Measurements from ENCODE around the gene ENO1. TPM values are rescaled to one million over a fixed set of nuclear protein-coding genes. Genes with fewer than 3 reads are reported as not detected.
A peak's percentile ranks its signal among the peaks of the same experiment; 100 is the strongest.
"Not testable (repeated sequence)": the region's sequence is repeated elsewhere in the genome, so short reads cannot be mapped to it uniquely, and the experiment has no call there.

Gene ENO1
- total RNA-seq, 2 donors from 2014 or later = 1,803 to 1,841 TPM

DNA sequence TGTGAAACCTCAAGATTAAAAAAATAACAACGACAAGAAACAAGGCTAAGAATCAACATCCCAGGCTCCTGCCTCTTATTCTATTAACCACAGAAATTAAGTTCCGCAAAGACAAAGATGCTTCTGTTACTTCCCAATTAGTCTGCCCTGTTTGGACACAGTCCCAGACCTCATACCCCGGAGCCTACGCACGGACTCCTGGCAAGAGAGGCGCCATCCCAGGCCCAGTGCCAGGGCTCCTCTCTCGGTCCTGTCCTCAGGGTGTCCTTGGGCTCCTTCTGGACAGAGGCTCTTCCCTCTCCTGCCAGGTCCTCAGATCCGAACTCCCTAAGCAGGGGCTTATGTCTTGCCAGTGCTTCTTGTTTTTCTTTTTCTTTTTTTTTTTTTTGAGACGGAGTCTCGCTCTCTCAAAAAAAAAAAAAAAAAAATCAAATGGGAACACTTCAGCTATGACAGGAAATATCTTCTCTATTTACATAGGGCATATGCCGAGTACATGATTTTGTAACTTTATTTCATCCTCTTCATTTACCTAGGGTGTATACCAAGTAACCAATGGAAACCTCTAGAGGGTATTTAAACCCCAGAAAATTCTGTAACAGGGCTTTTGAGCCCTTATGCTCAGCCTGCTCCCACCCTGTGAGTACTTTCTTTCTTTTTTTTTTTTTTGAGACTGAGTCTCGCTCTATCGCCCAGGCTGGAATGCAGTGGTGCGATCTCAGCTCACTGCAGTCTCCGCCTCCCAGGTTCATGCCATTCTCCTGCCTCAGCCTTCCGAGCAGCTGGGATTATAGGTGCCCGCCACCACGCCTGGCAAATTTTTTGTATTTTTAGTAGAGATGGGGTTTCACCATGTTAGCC lies 11.7 kb upstream of the ENO1 start:
- no peak for ATAC-seq (replicated peaks in 1 of 2)

DNA sequence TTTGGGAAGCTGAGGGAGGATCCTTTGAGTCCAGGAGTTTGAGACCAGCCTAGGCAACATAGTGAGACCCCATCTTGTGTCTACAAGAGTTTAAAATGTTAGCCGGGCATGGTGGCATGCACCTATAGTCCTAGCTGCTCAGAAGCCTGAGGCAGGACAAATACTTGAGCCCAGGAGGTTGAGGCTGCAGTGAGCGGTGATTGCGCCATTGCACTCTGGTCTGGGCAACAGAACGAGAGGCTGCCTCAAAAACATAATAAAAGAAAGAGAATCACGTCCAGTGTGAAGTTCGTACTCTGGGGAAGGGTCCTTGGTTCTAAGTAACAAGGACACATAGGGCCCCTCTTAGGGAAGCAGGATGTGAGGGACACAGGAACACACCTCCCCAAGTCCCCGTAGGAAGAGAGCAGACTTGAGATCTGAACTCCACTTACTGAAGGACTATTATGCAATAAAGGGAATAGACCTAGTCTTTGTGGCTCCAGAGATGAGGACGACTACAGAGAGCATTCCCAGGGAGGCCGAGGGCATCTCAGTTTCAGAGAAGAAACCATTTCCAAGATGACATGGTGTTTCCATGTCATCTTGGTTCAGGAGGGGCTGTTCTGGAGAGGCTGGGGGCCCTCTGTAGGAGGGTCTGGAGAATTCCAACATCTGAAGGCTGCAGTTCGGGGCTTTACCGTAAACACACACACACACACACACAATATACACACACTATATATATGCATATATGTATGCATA lies 10.8 kb upstream of the ENO1 start:
- no peak for DNase-seq
- no peak for ATAC-seq (replicated peaks in 1 of 2)
- no peaks in the 10 kb centered on the region for H3K36me3 Mint-ChIP-seq (ENCODE audit: insufficient read depth in 2 of 2)
- no peaks in the 10 kb centered on the region for H3K27me3 Mint-ChIP-seq (ENCODE audit: low read depth)
- H3K4me3 Mint-ChIP-seq = no peak overlapping the region
- no peak overlapping the region for H3K27ac Mint-ChIP-seq
- H3K4me1 Mint-ChIP-seq (ENCODE audit: low read depth) = peaks cover 5% of the 10 kb centered on the region
- H3K9me3 Mint-ChIP-seq = no peaks in the 10 kb centered on the region

More for the DNA sequence above, 11.7 kb upstream of the ENO1 start:
- Mint-ChIP-seq H3K4me1 (ENCODE audit: low read depth) (peaks cover 11% of the 10 kb centered on the region), H3K36me3 (ENCODE audit: insufficient read depth in 2 of 2) (no peaks in the 10 kb centered on the region), H3K27me3 (ENCODE audit: low read depth) (no peaks in the 10 kb centered on the region), H3K4me3 (no peak overlapping the region), H3K9me3 (no peaks in the 10 kb centered on the region), H3K27ac (no peak overlapping the region)
- no peak for DNase-seq

DNA sequence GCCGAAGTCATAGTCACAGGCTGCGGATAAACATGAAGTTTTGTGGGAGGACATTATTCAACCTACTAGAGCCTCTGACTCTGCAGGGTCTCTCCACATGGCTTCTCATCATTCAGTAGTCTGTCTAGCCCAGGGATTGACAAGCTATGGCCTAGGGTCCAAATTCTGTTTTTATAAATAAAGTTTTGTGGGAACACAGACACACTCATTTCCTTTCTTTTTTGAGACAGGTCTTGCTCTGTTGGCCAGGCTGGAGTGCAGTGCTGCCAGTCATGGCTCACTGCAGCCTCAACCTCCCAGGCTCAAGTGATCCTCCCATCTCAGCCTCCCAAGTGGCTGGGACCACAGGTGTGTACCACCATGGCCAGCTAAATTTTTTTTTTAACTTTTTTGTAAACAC lies 8.1 kb upstream of the ENO1 start:
- Mint-ChIP-seq H3K27me3 (ENCODE audit: low read depth) (no peaks in the 10 kb centered on the region), H3K4me1 (ENCODE audit: low read depth) (no peaks in the 10 kb centered on the region), H3K27ac (no peak overlapping the region), H3K9me3 (no peaks in the 10 kb centered on the region), H3K4me3 (no peak overlapping the region), H3K36me3 (ENCODE audit: insufficient read depth in 2 of 2) (no peaks in the 10 kb centered on the region)
- DNase-seq (no peak), ATAC-seq (replicated peaks in 1 of 2) (no peak)

DNA sequence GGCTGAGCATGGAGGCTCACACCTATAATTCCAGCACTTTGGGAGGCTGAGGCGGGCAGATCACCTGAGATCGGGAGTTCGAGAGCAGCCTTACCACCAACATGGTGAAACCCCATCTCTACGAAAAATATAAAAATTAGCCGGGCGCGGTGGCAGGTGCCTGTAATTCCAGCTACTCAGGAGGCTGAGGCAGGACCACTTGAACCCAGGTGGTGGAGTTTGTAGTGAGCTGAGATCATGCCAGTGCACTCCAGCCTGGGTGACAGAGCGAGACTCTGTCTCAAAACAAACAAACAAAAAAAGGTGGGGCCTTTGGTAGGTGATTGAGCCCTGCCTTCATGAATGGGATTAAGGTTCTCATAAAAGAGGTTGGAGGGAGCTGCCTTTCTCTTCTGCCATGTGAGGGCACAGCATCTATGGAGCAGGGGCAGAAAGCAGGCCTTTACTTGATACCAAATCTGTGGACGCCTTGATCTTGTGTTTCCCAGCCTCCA lies 7.6 kb upstream of the ENO1 start:
- not testable (repeated sequence) for H3K4me1 Mint-ChIP-seq (ENCODE audit: low read depth); H3K36me3 Mint-ChIP-seq (ENCODE audit: insufficient read depth in 2 of 2); H3K9me3 Mint-ChIP-seq; DNase-seq; H3K27me3 Mint-ChIP-seq (ENCODE audit: low read depth); ATAC-seq (replicated peaks in 1 of 2); H3K27ac Mint-ChIP-seq; H3K4me3 Mint-ChIP-seq

DNA sequence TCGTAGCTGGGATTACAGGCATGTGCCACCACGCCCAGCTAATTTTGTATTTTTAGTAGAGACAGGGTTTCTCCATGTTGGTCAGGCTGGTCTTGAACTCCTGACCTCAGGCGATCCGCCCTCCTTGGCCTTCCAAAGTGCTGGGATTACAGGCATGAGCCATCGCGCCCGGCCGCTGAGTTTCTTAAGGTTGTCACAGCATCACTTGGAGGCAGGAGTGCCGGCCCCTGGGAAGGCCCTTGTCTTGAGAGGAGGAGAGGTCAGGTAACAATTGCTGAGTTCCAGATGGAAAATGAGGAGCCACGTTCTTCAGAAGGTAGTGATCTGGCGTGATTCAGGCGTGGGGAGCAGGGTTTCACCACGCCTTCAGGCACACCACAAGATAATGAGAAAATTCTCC lies 5.6 kb upstream of the ENO1 start:
- H3K36me3 Mint-ChIP-seq (ENCODE audit: insufficient read depth in 2 of 2); H3K27me3 Mint-ChIP-seq (ENCODE audit: low read depth); H3K27ac Mint-ChIP-seq; H3K9me3 Mint-ChIP-seq; DNase-seq; H3K4me3 Mint-ChIP-seq; ATAC-seq (replicated peaks in 1 of 2): not testable (repeated sequence)
- peaks cover 24% of the 10 kb centered on the region for H3K4me1 Mint-ChIP-seq (ENCODE audit: low read depth)

DNA sequence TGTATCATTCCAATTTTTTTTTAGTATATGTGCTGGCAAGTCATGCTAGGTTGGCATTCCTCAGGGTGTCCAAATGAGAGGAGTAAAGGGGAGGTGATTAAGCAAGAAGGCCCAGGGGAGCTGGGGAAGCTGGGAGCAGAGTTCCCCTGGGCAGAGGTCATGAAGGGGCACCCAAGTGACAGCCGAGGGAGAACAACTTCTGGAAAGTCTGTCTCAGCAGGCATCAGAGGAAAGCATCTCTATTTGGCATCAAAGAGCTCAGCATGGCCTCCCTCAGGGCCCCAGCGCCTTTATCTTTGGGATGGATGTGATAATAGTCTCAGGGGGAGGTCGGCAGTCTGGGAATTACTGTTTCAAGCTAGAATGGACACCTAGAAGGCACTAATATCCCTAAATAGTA lies 5.0 kb upstream of the ENO1 start:
- ATAC-seq (replicated peaks in 1 of 2) = no peak
- Mint-ChIP-seq H3K27me3 (ENCODE audit: low read depth) (no peaks in the 10 kb centered on the region), H3K27ac (no peak overlapping the region), H3K4me3 (no peak overlapping the region), H3K4me1 (ENCODE audit: low read depth) (peaks cover 24% of the 10 kb centered on the region), H3K9me3 (no peaks in the 10 kb centered on the region), H3K36me3 (ENCODE audit: insufficient read depth in 2 of 2) (peaks cover 0 to 4% of the 10 kb centered on the region in 2 donors)
- no peak for DNase-seq

DNA sequence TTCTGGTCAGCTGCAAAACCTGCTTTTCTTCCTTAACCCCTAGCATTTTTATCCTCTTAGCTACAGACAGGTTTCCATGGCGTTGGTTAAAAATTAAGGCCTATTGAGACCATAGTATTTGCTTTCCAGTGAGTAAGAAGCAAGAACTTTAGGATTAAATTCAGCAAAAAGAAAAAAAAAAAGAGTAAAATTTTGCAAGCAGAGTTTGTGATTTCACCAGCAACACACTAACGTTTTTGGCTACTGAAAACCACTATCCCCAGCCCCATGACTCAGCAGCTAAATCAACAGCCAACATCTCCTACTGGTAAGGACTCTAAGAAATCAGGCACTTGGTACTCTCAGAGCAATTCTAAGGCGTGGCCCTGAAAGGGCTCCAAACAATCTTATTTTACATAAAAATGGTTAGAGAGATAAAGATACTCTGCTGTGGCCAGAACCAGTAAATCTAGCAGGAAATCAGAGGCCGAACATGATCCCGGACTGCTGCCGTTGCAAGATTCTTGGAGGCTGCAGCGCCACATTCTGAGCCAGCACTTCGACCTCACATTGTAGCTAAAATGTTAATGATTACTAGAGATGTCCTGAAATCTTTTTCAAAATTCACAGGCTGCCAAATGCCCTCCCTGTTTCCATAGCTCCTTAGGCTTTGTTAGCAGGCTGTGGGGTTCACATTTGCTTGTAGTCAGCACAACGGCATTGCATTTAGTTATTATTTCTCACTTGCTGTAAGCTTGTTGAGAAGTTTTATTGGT lies 1.6 kb upstream of the ENO1 start:
- Mint-ChIP-seq H3K9me3 (no peaks in the 10 kb centered on the region), H3K36me3 (ENCODE audit: insufficient read depth in 2 of 2) (peaks cover 15 to 25% of the 10 kb centered on the region in 2 donors), H3K27ac (peak overlapping the region; percentile 100), H3K4me1 (ENCODE audit: low read depth) (peaks cover 36% of the 10 kb centered on the region), H3K27me3 (ENCODE audit: low read depth) (no peaks in the 10 kb centered on the region), H3K4me3 (peak overlapping the region; percentile 82 to 91)
- DNase-seq (peak; percentile 56 to 66), ATAC-seq (replicated peaks in 1 of 2) (no peak)

DNA sequence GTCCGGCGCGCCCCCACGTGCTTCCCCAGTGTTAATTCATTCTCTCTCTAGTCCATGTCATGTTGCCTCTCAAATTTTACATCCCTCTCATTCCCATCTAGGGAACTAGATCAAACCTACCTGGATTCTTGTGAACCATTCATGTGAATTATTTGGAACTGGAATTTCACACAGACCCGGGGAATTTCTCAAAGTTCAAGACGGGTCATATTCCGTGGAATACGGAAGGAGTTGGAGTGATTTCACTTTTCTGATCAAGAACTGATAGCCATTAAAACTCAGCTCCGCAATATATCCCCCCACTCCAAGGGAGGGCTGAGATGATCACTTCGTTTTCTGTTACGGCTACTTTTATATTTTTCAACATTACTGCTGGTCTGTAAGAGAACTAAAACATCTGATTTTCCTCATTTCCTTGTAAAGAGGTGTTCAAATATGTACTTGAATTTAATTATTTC lies 1.0 kb upstream of the ENO1 start:
- Mint-ChIP-seq H3K36me3 (ENCODE audit: insufficient read depth in 2 of 2) (peaks cover 19 to 31% of the 10 kb centered on the region in 2 donors), H3K4me1 (ENCODE audit: low read depth) (peaks cover 42% of the 10 kb centered on the region), H3K4me3 (peak overlapping the region; percentile 82 to 91), H3K9me3 (no peaks in the 10 kb centered on the region), H3K27ac (peak overlapping the region; percentile 100), H3K27me3 (ENCODE audit: low read depth) (no peaks in the 10 kb centered on the region)
- ATAC-seq (replicated peaks in 1 of 2) (no peak), DNase-seq (no peak)

DNA sequence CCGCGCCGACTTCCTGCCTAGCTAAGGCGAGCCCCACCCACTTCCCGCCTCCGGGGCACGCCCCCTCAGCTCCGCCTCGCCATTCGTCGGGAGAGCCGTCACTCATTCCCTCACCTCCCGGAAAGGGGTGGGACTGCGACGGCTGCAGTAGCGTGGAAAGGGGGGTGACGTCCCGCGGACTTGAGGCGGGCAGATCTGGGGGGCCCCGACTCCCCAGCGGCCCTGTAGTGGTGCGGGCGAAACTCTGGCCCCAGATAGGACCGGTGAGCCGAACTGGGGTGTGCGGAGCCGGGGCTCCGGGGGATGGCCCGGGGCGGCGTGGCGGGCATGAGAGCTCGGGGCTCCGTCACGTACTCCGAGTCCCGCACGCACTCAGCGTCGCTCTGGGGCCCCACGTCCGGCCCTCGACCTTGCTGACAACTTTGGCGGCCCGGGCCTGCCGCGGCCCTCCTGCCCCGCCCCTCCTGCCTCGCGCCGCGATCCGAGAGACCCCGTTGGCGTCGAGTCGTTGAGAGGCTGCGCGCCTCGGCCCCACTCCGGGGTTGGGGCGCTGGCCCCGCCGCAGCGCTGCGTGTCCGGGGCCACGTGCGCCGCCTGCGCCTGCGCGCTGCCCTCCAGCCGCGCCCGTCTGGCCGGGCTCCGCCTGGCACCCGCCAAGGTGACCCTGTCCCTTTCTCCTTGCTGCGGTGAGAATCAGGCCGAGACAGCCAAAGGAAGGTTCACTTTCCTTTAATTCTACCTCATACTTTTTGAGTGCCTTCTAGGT lies 395 bp upstream of the ENO1 start:
- Mint-ChIP-seq H3K36me3 (ENCODE audit: insufficient read depth in 2 of 2) (peaks cover 21 to 35% of the 10 kb centered on the region in 2 donors), H3K27me3 (ENCODE audit: low read depth) (no peaks in the 10 kb centered on the region), H3K4me3 (peak overlapping the region; percentile 82 to 91), H3K4me1 (ENCODE audit: low read depth) (peaks cover 48% of the 10 kb centered on the region), H3K9me3 (no peaks in the 10 kb centered on the region), H3K27ac (peak overlapping the region; percentile 100)
- DNase-seq (peak; percentile 99 to 100), ATAC-seq (replicated peaks in 1 of 2) (peak; percentile 75)

DNA sequence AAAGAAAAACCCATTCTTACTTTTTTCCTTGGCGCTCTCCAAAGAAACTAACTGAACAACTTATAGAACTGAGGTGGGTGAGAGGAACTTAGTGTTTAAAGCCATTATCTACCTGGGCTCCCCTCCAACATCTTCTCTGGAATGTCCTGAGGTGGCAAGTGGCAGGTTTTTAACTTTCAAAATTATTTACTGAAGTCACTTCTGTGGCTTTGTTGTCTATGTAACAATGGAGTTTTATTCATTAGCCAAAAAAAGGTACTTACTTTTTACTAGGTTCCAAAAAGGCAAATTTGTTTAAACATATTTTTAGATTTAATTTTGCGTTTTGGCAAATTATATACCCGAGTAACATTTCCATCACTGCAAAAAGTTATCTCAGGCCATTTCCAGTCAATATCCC lies 2.4 kb downstream of the ENO1 start:
- ATAC-seq (replicated peaks in 1 of 2) = no peak
- H3K27ac Mint-ChIP-seq = peak overlapping the region; percentile 99
- peak overlapping the region; percentile 82 to 87 for H3K4me3 Mint-ChIP-seq
- peaks cover 40 to 53% of the 10 kb centered on the region in 2 donors for H3K36me3 Mint-ChIP-seq (ENCODE audit: insufficient read depth in 2 of 2)
- no peak for DNase-seq
- H3K4me1 Mint-ChIP-seq (ENCODE audit: low read depth) = peaks cover 71% of the 10 kb centered on the region
- no peaks in the 10 kb centered on the region for H3K27me3 Mint-ChIP-seq (ENCODE audit: low read depth)
- no peaks in the 10 kb centered on the region for H3K9me3 Mint-ChIP-seq

DNA sequence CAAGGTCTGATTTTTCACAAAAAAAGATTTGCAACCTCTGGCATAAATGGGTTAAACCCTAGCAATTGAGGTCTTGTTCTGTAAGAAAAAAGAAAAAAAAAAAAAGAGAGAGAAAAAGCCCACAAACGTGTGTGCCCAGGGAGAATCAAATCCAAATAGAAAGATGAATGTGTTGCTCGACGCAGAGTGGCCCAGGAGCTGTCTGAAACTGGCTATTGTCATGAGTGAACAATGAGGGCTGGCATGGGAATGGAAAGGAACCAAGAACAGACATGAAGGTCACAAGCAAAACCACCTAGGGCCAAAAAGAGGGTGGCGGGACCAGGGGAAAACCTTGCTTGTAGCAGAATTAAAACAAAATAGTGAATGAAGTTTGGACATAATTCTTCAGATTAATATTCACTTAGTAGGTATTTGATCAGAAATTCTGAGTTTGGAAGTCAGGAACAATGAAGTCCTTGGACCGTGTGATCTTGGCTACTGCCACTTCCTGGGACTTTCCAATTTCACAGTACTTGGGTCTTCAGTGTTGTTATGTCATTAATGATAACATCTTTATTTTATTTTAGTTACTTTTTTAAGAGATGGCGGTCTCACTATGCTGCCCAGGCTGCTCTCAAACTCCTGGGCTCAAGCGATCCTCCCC lies 3.1 kb downstream of the ENO1 start:
- ATAC-seq (replicated peaks in 1 of 2) (no peak), DNase-seq (no peak)
- Mint-ChIP-seq H3K9me3 (no peaks in the 10 kb centered on the region), H3K36me3 (ENCODE audit: insufficient read depth in 2 of 2) (peaks cover 46 to 60% of the 10 kb centered on the region in 2 donors), H3K4me1 (ENCODE audit: low read depth) (peaks cover 71% of the 10 kb centered on the region), H3K4me3 (peak overlapping the region; percentile 82 to 87), H3K27me3 (ENCODE audit: low read depth) (no peaks in the 10 kb centered on the region), H3K27ac (peak overlapping the region; percentile 99)

All from activated T-cell treated with anti-CD3 and anti-CD28 coated beads, Interleukin-2, amount 50 U/mL, for 72 hours (primary cell).